SHP77 treated with DMSO at 0.1 percent for 48 hours (cell line): ENCODE results near the gene SAP30L.

Experiments
- DNase-seq: peaks from one replicate; lab custom pipeline; 2025; lab: John Stamatoyannopoulos, UW

Gene SAP30L

DNA sequence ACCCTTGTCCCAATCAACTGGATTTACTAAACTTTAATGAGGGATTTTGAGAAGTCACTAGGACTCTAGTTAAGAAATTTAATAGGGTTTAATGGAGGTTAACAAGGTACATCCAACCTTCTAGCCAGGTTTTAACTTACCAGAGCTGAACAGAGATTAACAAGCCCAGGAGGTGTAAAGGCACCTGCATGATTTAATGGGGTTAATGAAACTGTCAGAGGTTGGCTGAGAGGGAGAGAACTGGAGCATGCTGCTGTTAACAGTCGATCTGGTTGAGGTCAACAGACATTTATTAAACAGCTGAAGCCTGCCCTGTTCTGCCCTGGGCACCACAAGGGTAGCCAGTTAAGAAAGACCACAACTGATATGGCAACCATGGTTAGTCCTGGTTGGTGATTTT is 18.6 kb downstream of the SAP30L start:
- DNase-seq: no peak

DNA sequence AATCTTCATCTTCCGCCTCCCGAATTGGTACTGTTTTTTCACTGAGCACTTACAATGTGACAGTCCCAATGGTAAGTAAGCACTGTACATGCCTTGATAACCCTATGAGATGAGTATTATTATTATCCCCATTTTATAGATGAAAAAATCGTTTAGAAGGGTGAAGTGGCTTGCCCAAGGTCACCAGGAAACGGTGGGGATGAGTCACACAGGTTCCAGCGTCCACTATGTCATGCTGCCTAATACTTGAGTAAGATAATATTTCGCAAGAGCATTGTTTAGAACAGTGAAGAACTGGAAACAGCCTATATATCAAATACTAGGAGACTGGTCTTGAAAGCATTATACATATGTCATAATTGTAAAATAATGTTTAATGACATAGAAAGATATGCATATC is 19.4 kb downstream of the SAP30L start:
- DNase-seq: no peak

DNA sequence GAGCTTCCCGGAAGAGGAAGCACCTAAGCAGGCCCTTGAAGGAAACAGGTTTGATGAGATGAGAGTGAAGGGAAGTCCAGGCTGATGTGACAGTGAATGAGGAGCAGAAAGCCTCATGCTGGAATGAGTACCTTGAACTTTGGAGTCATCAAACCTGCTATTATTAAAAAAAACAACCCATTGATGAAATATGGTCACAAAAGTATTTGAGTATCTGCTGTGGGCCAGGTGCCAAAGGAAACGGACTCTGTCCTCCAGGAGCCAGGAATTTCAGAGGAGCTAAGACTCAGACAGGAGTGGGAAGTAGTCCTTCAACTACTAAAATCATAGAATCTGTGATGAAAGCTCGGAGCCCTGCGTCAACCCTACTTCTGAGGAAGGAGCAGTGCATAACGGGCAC is 20.4 kb downstream of the SAP30L start:
- DNase-seq: no peak

DNA sequence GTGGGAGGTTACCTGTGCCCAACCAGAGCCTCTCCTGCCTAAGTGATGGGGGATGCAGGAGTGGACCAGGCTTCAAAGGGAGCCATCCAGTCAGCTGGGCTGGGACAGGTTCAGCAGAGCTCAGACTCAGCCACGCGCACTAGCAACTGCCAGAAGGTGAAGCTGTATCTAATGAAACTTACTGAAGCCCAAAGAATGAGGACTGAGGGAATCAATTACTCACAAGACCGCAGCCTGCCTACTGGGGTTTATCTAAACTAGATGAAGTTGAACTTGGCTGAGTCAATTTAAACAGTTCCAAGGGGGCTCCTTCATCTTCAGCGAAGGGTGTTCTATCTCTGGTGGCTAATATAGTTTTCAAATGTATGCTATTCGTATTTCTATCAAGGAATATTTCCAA is 20.9 kb downstream of the SAP30L start:
- DNase-seq: no peak

DNA sequence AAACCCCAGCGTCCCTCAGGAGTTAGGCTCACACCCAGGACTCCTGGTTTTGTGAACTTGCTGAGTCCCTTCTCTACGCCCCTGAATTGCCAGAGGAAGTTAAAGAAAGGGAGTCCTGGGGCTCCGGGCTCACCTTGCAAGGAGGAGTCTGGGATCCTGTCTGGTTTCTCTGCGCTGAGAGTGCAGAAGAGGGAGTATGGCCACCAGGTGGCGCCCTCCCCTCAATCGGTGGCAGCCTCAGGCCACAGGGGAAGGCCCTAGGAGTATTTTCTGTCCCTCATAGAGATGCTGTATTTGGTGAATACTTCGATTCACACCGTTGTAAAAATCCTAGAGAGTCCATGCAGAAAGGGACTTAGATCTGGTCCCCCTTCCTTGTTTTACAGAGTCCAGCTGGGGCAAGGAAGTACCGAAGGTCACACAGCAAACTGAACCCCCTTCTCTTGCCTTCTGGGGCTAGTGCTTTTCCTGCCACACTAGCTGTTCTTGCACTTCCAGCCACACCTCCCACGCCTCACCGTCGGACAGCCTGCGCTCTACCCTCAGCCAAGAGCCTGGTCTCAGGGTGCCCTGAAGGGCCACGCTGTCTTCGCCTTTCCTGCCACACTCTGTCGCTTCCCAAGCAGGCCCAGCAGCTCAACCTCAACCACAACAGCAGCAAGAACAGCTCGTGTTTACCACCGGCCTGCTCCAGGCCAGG is 22.0 kb downstream of the SAP30L start:
- DNase-seq: peak; percentile 10

DNA sequence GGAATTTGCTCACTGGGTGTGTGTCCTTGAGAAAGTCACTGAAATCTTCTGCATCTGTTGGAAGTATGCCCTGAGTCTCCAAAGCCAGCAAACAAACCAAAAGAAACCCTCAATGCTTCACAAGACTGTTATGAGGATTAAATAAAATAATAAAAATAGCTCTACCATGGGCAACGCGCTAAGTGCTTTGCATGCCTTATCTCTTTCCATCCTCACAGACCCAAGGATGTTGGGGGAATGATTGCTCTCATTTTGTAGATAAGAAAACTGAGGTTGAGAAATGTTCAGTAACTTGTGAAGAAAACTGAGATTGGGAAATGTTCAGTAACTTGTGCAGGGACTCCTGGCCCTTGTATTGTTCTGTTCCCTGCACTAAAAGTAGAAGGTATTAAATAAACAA is 24.3 kb downstream of the SAP30L start:
- no peak for DNase-seq

DNA sequence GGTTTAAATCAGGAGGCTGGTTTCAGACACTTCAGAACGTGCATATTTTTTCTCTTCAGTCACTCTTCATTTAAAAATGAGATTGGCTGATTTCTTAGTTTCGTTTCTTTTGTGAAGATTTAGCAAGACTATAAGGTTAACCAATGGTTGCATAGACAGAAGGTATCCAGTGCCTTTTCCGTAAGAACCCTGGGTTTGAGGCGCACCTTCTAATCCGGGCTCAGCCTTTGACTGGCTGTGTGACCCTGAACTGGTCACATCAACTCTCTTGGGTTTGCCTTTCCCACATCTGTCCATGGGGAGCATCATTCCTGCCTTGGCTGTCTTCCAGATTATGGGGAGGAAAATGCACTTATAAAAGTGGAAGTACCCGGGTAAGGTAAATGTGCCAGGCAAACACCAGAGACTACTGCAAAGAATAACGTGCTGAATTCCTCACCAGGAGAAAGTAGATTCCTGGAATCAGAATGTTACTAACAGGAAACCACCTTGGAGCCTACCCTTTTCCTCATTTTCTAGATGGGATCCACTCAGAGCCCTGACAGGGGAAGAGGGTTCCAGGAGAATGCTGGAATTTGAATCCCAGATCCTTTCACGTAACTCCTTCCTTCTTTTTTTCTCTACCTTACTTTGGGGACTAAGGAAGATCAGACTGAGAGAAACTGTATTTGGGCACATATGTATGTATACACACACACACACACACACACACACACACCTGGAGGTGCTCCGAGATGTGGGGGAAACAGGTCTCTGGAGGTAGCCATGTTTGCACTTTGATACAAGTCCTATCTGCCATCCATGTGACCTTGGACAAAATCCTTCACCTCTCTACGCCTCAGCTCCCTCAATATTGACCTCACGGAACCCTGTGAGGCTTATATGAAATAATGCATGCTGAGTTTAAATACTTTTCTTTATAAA is 25.4 kb downstream of the SAP30L start:
- DNase-seq: no peak

DNA sequence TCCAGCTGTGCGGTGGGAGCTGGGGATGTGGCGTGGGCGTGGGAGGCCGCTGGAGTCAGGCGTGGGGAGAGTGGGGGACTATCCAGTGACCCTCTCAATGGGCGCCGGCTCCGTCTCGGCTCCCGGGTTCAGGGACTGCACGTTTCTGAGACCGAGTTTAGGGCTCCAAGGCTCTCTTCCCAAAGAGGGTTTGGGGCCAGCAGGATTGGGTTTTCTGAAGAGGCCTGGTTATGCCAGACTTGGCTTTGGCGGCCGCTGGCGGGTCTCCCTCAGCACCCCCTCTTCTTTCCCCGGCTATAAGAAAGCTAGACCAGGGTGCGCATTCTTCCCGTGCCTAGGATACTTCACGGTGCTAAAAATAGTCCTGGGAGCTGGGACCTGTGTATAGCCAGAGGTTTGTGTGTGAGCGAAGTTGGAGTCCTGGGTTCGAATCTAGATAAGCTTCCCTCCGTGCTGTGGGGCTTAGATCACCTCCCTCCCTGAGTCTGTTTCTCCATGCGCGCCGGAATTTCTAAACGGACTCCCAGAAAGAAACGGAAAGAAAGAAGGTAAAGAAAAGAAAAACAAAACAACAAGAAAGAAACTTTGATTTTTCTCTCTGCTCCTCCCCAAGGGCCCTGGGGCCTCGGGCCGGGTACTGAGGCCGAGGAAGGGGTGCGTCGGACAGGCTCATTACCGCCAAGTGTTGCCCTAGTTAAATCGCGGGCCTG is 27.2 kb downstream of the SAP30L start:
- DNase-seq: no peak

DNA sequence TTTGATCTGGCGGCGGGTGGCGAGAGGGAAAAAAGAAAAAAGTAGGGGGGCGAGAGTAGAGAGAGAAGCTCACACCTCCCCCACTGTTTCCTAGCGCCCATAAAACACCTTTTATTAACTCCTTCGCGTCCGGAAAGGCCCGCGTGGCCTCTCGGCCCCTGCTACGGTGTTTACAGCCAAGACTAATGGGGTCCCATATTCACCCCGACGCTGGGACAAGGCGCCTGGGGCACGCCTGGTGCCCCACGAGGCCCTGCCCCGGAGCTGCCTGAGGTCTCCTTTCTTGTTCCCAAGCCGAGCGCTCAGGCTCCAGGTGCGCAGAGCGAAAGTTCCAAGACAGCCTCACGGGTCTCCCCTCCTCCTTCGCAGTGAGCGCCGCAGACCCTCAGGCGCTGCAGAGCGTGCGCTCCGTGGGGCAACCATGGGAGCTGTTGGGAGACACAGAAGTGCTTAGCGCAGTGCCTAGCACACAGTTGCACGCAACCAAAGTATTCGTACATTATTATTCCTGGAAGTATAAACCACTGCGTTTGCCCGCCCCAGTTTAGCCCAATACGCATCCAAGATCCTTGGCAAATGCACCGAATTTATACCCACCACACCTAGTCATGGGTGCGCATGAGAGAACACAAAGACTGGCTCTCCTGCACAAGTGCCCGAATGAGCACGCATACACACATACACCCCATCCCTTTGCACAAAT is 27.9 kb downstream of the SAP30L start:
- DNase-seq: no peak

DNA sequence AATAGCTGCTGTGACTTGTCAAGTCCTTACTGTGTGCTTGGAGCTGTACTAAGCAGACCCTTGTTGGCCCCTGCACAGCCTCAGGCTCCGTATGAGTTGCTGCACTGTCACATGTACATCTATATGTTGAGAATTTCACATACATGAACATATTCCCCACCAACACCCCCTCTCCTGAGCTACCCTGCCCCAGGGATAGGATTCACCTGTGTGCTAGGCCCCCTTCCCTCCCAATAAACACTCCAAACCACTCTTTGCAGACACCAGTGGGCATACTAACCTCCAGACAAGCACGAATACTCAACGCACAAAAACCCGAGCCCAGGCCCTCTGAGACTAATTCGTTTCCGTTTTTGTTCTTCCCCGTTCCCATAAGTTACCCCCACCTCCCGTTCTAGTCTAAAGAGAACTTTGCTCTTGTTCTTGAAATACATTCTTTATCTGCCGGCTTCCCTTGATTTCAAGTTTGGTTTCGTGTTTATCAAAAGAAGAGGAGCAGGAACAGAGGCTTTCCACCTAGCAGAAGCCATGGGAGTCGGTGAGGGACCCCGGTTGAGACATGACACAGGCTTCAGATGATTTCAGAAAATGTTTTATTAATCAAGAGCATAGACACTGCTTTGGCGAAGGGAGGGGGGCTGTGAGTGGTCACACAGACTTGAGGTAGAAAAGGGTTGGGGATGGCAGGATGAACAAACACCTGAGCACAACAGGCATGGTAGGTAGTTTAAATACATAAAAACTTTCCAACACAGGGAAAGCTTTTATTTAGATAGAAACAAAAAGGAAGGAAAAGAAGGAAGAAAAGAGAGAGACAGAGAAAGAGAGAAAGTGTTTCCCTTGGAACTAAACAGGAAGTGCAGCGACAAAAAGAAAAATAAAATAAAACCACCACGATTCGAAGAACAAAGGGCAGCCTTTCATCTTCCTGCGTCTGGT is 28.9 kb downstream of the SAP30L start:
- no peak for DNase-seq

DNA sequence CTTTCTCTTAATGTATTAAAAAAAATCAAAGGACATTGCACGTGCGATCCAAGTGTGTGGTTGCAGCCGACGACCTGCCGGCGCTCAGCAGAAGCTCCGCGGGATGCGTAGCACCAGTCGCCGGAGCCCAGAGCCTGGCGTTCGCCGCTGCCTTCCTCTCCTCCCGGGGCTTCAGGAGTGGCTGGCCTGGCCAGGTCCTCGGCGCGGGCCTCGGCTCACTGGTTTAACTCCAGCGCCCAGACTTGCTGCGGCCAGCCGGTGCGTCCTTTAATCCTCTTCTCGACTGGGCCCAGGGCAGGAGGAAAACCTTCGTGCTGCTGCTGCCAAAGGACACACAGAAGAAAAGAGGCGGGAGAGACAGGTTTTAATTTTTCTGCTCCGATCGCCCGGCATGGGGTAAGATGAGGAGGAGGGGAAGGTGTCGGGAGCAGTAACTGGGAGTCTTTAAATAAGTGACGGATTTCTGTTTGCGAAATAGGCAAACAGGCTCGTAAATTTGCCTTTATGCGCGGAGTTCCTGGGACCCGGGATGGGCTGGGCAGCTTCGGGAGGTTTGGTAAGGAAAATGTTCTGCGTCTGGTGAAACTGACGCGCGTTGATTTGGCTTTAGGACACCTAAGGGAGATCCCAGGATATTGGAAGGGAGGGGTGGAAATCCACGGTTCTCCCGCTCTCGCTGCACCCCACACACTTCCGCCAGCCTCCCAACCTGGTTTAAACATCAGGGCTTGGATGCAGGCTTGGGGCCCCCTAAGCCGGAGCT is 30.0 kb downstream of the SAP30L start:
- no peak for DNase-seq

DNA sequence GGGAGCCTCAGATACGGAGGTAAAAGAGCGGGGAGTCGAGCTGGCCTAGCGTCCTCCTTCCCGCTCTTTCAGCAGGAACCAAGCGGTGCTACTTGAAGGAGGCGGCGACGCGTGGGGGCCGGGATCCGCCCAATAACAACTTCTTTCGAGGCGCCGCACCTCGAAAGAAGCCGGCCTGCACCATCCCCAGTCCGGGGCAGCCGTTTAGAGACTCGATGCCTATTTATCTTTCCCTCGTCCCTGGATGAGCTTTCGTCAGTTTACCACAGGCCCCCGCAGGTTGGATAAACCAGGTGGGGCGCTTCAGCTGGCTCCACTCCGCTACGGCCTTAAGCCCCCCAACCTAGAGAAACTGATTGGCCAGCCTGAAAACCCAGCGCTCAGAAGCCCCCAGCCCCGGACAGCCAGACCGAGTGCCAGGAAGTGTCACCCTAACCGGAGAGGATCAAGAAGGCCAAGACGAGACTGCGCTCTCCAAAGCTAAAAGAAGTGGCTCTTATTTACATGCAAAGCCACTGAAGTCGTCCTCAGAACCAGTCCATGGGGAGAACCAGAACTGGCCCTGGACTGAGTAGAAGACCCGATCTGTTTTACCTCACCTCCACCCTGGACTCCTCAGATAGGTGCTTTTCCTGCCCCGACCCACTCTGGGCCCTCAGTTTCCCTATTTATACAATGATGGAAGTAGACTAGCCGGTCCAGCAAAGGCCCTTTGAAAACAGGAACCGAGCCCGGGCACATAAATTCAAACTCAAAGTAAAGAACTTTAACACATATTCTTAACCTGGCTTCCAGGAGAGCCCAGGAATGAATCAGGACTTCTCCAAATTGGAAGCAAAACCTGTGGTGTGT is 30.8 kb downstream of the SAP30L start:
- DNase-seq: no peak

DNA sequence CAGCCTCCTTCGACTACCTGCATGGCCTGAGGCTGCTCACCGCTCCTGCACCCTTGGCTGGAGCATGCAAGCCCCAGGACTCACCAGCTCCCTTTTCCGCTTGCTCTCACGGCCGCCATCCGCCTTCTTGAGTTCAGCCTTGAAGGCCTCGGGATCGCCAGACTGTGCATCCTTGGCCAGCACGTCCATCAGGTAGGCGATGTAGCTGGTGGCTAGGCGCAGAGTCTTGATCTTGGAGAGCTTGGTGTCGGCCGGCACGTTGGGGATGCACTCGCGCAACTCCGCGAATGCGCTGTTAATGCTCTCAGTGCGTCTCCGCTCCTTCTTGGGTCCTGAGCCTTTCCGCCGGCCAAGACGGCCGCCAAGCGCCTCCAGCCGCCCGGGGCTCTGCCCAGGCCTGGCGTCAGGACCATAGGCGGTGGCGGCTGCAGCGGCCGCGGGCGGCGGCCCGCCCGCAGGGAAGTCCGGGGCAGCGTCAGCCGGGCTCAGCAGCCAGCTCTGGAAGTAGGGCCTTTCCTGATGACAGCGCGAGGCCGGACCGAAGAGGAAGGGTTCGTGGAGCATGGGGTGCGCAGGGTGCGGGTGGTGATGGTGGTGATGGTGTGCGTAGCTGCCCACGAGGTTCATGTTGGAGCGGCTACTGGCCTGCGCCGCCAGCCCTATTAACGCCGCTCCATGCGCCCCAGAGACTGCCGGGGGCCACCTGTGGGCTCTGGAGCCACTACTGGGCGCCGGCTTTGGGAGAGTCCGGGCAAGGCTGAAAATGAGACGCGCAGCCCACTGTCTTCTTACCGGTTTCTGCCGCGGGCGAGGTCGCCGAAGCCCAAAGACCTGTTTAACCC is 31.8 kb downstream of the SAP30L start:
- DNase-seq: no peak

DNA sequence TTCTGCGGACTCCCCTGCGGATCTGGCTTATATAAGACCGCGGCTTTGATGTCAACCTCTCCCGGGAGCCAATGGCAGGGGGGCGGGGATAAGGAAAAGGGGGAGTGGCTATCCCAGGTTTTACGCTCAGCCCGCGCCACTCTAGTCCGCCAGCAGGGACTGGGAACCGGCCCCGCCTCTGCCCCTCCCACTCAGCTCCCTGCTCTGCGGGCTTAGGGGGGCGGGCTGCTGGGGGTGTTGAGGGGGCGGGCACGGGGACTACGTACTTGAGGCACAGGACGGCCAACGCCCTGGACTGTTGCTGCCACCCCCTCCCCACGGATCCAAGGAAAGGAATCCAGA is 32.4 kb downstream of the SAP30L start, which contains the start of gene HAND1:
TSS of gene HAND1 (minus strand) at position 4 of the 342 bp plus-strand sequence. CDS start 219 bp downstream, outside the sequence.
- DNase-seq: no peak

DNA sequence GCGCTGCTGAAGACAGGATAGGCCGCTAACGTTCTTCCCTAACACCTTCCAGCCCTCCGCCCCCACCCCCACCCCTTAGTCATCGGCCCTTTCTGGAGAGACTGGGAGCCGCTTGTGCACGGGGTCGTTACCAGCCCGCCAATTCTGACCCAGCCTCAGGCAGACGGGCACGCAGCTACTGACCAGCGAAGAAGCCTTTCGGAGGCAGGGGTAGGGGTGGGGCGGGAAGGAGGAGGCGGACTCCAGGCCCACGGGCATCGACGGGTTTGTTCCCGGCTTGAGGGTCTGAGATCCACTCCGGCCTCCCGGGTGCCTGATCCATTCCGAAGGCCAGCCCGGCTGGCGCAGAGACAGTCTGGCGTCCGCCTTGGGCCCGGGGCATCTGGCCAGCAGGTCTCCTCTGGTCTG is 33.0 kb downstream of the SAP30L start:
- DNase-seq: no peak

DNA sequence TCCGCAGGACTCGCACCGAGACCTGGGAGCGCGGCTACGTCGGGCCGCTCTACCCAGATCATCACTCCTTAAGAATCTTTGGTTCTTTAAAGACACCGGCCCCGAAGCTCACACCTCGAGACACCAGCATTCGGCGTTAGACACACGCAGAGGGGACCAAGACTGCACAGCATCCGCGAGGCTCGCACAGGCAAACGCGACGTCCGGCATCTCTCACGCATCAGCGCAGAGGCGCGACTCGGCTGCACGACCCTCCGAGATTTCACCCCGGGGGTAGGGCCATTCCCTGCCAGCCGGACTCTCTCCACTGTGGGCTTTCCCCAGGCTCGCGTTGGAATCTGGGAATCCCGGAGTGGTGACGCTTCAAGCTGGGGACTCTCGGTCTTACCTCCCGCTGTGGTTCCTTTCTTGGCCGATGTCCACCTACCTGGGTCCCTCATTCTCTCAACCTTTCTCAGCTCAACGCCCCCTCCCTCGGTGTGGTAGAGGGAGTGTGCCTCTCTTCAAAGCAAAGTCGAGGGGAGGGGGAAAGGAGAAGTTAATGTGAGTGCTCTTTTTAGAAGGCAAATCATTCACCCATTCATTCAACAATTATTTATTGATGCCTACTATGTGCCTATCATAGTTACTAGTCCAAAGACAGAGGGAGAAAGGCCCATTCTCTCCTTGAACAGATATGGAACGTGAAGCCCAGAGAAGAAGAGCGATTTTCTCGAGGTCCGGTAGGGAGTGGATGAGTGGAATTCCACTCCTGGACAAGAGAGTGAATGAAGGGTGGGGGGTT is 33.6 kb downstream of the SAP30L start:
- no peak for DNase-seq

DNA sequence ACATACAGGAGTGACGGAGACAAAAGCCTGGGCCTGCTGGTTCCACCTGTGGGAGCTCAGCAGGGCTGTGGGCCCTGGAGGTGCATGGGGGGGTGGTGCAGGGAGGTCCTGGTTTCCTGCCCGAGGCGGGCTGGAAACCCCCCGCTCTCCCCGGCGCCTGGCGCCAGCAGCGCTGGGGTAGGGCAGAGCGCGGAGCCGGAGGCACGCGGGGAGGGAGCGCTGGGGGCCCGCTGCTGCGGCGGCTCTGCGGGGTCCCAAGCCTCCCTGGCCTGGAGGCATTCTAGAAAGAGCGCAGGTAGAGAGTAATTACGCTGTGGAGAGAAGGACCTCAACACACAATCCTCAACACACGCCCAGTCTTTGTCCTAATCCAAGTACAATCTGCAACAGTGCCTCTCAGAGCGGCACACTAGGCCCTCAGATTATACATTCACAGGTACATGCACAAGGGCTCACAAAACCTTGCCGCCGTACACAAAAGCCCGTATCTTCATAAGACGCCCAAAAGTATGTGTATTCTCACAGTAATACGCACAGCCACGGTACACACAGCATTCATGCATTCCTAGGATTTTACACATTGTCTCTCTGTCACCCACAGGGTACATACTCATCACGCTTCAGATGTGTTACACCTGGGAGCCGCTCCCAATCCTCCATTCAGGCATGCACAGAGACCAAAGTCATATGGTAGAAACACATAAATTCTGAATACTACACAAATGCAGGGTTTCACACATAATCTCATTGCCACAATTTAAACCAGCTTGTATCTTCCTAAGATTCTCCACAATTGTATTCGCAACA is 34.4 kb downstream of the SAP30L start:
- no peak for DNase-seq
